HG03575 (cell line): ENCODE measurements around the gene AFTPH.

ENCODE experiments used
- ATAC-seq: cut with Tn5 transposase; IDR thresholded peaks from one replicate; pipeline ENCODE4 v1.9.1; 2021; ENCODE audit not compliant: unreplicated experiment, insufficient number of reproducible peaks, low FRiP score; ENCODE audit errors: extremely low read depth

AFTPH gene, protein sequence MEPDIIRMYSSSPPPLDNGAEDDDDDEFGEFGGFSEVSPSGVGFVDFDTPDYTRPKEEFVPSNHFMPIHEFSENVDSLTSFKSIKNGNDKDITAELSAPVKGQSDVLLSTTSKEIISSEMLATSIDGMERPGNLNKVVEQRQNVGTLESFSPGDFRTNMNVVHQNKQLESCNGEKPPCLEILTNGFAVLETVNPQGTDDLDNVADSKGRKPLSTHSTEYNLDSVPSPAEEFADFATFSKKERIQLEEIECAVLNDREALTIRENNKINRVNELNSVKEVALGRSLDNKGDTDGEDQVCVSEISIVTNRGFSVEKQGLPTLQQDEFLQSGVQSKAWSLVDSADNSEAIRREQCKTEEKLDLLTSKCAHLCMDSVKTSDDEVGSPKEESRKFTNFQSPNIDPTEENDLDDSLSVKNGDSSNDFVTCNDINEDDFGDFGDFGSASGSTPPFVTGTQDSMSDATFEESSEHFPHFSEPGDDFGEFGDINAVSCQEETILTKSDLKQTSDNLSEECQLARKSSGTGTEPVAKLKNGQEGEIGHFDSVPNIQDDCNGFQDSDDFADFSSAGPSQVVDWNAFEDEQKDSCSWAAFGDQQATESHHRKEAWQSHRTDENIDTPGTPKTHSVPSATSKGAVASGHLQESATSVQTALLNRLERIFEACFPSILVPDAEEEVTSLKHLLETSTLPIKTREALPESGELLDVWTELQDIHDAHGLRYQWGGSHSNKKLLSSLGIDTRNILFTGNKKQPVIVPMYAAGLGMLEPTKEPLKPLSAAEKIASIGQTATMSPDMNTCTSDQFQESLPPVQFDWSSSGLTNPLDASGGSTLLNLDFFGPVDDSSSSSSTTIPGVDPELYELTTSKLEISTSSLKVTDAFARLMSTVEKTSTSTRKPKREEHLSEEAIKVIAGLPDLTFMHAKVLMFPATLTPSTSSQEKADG

GRCh38 chr2:64523666-64524603, at the start of gene AFTPH:
TSS of gene AFTPH (plus strand) at chr2:64524328. CDS start at chr2:64551475, 27,147 bp downstream.
- ATAC-seq, result no peak

DNA sequence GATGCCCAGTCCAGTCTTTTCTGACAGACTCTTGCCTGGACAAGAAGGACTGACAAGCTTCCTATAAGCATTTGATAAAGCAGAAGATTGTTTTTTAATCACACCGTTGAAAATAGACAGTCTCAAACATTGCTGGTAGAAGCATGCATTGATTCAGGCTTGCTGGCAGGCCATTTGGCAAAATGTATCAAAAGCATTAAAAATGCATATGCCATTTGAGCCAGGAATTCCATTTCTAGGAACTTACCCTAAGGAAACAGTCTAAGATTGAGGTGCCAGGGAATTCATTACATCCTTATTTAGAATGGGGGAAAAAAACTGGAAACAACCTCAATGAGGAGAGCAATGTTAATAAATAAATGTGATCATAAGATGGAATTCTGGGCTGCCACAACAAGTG, 49.5 kb upstream of the AFTPH start:
- ATAC-seq, result no peak

- no peak for ATAC-seq
Measured at GRCh38 chr2:64477037-64477436, 47.1 kb upstream of the AFTPH start.

GRCh38 chr2:64477979-64478378, 46.1 kb upstream of the AFTPH start:
- ATAC-seq, result no peak

DNA sequence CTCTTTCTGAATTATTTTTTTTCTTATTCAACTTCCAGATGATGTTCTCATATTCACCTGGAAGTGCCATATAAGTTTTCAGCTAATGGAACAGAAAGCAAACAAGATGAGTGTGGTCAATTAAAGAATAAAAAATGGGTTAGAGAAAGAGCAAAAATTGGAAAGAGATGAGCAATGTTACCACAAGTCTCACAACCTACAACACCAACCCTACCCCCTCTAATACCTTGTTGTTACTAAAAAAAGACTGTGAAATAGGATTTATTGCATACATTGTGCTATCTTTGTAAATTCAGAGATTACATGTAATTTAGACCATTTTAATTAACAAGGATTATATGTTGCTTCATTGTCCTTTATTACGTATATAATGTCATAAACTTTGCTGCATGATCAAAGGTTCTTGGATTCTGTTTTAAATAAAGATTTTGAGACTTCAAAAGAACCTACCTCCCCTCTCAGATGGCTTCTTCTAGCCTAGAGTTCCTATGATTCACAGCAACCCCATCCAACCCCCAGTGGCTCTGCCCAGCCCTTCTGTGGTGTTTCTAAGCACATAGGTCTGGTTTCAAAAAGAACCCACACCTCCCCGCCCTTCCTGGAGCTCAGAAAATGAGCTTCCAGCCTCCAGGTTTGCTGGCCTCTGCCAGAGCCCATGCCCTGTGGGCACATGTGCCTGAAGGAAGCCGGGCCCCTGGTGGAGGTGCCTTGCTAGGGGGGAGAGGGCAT, 45.5 kb upstream of the AFTPH start:
- no peak for ATAC-seq

GRCh38 chr2:64479259-64480117, 44.6 kb upstream of the AFTPH start:
- ATAC-seq, result no peak

GRCh38 chr2:64481665-64482064, 42.5 kb upstream of the AFTPH start:
- ATAC-seq, result no peak

GRCh38 chr2:64482243-64482642, 41.9 kb upstream of the AFTPH start:
- no peak for ATAC-seq

DNA sequence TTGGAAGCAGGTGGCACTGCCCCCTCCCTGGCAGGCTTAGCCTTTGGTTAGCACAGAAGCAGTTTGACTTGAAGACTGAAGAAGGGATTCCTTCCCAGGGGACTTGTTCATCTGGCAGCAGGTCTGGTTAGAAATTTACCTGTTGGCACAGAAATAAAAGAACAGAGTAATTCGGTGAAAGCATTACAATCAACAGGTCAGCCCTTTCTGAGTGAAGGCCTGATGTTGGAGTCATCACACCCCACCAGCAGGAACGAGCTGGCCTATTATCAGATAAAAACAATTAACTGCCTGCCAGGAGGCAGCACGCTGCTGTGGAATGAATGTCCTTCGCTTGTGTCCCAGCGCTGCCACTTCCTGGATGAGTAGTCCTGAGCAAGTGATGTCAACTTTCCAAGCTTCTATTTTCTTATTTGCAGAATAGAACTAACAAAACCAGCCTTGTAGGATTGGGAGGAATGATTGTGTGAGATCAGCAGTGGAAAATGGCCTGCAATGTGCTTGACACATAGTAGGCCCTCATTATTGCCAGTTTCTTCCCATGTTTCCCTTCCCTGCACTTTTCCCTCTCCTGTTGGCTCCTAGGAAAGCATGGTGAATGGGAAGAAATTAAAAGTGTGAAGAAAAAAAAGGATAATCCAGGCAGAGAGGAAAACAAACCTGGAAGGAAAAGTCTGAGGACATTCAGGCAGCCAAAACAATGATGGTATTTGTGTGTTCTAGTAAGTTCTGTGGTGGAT, 41.2 kb upstream of the AFTPH start:
- no peak for ATAC-seq

DNA sequence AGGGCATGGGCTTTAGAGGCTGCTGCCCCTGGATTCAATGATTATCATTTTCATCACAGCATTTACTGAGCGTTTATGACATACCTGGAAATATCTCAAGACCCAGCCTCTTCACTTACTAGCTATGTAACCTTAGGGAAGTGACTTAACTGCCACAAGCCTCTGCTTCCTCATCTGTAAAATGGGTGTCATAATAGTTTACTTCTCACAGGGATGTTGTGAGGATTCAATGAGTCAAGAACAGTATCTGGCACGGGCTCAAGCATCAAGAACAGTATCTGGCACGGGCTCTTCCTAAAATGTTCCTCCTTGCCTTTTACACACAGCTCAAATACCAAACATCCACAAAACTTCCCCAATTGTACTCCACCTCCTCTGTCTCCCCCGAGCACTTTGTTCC, 38.8 kb upstream of the AFTPH start:
- no peak for ATAC-seq

DNA sequence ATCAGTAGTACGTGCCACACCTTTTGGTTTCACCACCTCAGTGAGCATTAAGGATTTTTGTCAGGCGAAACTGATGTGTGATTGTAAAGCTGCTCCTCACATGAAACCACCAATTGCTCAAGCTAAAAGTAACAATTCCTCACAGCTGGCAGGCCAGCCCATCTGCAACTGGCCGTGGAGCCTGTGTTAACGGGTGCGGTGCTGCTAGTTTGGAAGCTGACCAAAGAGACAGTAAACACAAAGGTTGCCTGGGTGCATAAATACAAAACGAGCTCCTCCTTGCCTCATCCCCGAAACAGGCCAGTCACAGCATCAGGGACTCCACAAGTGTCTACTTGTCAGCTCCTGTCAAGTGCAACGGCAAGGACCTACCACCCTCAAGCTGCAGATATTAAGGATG, 38.2 kb upstream of the AFTPH start:
- ATAC-seq, result no peak

- ATAC-seq, result no peak
Measured at GRCh38 chr2:64487256-64488049, 36.7 kb upstream of the AFTPH start.

DNA sequence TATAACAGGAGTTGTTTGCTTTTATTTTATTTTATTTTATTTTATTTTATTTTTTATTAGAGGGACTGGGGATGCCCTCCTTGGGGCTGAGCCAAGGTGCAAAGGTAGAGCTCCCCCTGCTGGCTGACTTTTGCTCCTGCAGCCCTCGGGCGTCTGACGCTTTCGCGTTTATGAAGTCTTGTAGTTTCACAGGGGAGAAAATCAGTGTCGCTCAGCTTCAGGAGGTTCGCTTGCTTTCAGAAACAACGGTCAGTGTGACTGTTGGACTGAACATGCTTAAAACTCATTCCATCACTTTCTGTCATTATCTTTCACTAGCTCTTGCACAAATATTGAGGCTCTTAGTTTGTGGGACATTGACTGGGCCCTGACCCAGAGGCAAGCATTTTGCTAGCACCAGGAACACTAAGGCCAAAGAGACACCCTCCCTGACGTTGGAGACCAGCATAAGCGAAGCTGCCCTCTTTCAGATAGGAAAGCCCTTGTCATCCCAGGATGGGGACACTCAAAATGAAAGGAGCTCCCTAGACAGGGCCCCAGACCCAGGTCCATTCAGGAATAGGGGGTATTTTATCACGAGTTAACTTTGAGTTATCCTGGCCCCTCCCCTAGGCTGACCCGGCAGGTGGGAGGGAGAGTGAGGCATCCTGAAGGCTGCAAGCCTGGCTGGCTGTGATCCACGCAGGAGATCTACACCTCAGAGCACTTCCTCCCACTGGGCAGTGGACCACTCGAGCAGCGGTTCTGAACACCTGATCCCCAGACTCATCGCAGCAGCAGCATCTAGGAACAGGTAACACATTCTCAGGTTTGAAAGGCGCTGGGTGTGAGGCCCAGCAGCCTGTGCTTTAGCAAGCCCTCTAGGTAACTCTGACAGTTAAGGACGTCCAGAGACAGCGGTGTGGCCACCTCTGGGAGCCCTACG, 35.8 kb upstream of the AFTPH start:
- no peak for ATAC-seq

- ATAC-seq, result no peak
Measured at GRCh38 chr2:64489081-64489751, 34.9 kb upstream of the AFTPH start.

GRCh38 chr2:64491426-64491825, 32.7 kb upstream of the AFTPH start:
- no peak for ATAC-seq
